Subcutaneous abdominal adipose tissue (tissue), 5 donors: Measurements from ENCODE around the gene FBLIM1.

ENCODE experiments used
- H3K27ac ChIP-seq: one replicate; pipeline ENCODE4 v1.7.0; 2013; ENCODE audit warnings: low read depth, mild to moderate bottlenecking, inconsistent platforms, low read length, moderate library complexity
- H3K27me3 ChIP-seq, 5 donors: one replicate each; pipeline ENCODE4 v1.7.0; 2013; ENCODE audit warnings: low read length in 5 of 5, inconsistent platforms in 1 of 5; ENCODE audit not compliant: control insufficient read depth in 5 of 5, insufficient read depth in 4 of 5
- H3K36me3 ChIP-seq, 5 donors: one replicate each; pipeline ENCODE4 v1.7.0; 2013; ENCODE audit warnings: low read length in 5 of 5; ENCODE audit not compliant: control insufficient read depth in 5 of 5, insufficient read depth in 5 of 5
- H3K4me1 ChIP-seq, 5 donors: one replicate each; pipeline ENCODE4 v1.7.0; 2013; ENCODE audit warnings: low read length in 5 of 5, mild to moderate bottlenecking in 3 of 5, moderate library complexity in 1 of 5; ENCODE audit not compliant: control insufficient read depth in 5 of 5, insufficient read depth in 5 of 5
- H3K4me3 ChIP-seq, 5 donors: one replicate each; pipeline ENCODE4 v1.7.0; 2013; ENCODE audit warnings: low read length in 5 of 5, low read depth in 1 of 5
- H3K9ac ChIP-seq, 5 donors: one replicate each; pipeline ENCODE4 v1.7.0; 2013; ENCODE audit warnings: low read length in 5 of 5, mild to moderate bottlenecking in 4 of 5, moderate library complexity in 3 of 5
- H3K9me3 ChIP-seq, 5 donors: one replicate each; pipeline ENCODE4 v1.7.0; 2013; ENCODE audit warnings: low read length in 5 of 5; ENCODE audit not compliant: control insufficient read depth in 5 of 5
- donor health status: healthy.
- donor health status: healthy.
- donor health status: healthy.
- donor health status: healthy.
- donor health status: healthy.

FBLIM1 gene

DNA sequence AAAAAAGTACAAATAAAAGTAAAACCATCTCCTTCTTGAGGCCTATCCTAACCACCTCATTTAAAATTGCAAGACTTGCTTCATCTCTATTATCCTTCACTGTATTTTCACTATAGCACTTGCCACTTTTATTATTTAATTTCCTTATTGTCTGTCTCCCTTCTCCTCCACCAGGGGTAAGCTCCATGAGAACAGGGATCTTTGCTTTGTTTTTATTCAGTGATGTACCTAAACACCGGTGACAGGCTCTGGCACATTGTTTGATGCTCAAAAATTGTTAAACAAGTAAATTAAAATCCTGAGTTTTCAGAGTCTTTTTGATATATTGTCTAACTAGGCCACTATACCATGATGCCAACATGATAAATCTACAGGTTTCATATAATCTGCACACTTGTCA is 71.7 kb downstream of the FBLIM1 start:
- Histone ChIP-seq H3K27me3 (no peaks in the 10 kb centered on the region), H3K36me3 (no peaks in the 10 kb centered on the region), H3K4me3 (no peak overlapping the region), H3K27ac (no peak overlapping the region), H3K9ac (no peak overlapping the region), H3K9me3 (no peaks in the 10 kb centered on the region), H3K4me1 (peaks cover 5 to 45% (median 25%) of the 10 kb centered on the region in 5 donors)

DNA sequence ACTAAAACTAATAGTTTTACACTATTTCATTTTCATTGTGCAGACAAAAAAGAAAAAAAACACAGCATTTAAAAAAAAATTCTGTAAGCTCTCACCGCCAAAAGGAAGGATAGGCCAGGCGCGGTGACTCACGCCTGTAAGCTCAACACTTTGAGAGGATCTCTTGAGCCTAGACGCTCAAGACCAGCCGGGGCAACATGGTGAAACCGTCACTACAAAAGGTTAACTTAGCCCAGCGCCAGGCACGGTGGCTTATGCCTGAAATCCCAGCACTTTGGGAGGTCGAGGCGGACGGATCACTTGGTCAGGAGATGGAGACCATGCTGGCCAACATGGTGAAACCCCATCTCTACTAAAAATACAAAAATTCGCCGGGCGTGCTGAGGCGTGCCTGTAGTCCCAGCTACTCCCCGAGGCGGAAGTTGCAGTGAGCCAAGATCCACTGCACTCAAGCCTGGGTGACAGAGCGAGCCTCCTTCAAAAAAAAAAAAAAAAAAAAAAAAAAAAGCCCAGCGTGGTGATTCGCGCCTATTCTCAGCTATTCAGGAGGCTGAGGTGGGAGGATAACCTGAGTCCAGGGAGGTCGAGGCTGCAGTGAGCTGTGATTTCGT is 74.6 kb downstream of the FBLIM1 start:
- Histone ChIP-seq H3K27me3 (peaks cover 0 to 6% (median 0%) of the 10 kb centered on the region in 5 donors), H3K4me3 (peak overlapping the region; percentile 70 to 91 (median 88)), H3K27ac (peak overlapping the region; percentile 100), H3K9me3 (no peaks in the 10 kb centered on the region), H3K36me3 (no peaks in the 10 kb centered on the region), H3K9ac (peak overlapping the region in 4 of 5 donors; percentile 83 to 100 (median 98)), H3K4me1 (peaks cover 12 to 60% (median 31%) of the 10 kb centered on the region in 5 donors)

DNA sequence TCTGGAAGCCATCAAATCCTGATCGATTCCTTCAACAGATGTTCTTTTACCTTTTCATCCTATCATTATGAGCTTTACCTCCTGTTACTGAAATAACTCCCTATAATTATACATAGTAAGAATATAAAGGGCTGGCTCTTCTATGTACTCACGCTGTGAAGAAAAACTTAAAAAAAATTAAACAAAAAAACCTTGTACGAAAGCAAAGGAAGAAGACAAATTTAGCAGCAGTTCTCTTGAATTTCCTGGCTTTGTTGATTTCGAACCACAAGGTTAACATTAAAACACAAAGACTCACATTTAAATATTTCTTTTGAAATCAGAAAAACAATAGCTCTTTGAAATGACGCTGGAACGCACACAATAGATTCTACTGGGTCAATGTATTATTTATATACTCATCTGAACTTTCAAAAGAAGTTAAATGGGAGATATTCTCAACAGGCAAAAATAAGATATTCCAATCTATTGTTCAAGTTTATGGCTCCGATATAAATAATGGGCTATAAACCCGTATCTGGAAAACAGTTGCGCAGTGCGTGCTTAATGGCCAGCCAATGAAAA is 75.3 kb downstream of the FBLIM1 start:
- Histone ChIP-seq H3K36me3 (no peaks in the 10 kb centered on the region), H3K4me3 (peak overlapping the region; percentile 70 to 91 (median 88)), H3K9ac (peak overlapping the region; percentile 83 to 100 (median 98)), H3K4me1 (peaks cover 12 to 60% (median 31%) of the 10 kb centered on the region in 5 donors), H3K27me3 (peaks cover 0 to 6% (median 0%) of the 10 kb centered on the region in 5 donors), H3K9me3 (no peaks in the 10 kb centered on the region), H3K27ac (peak overlapping the region; percentile 100)

DNA sequence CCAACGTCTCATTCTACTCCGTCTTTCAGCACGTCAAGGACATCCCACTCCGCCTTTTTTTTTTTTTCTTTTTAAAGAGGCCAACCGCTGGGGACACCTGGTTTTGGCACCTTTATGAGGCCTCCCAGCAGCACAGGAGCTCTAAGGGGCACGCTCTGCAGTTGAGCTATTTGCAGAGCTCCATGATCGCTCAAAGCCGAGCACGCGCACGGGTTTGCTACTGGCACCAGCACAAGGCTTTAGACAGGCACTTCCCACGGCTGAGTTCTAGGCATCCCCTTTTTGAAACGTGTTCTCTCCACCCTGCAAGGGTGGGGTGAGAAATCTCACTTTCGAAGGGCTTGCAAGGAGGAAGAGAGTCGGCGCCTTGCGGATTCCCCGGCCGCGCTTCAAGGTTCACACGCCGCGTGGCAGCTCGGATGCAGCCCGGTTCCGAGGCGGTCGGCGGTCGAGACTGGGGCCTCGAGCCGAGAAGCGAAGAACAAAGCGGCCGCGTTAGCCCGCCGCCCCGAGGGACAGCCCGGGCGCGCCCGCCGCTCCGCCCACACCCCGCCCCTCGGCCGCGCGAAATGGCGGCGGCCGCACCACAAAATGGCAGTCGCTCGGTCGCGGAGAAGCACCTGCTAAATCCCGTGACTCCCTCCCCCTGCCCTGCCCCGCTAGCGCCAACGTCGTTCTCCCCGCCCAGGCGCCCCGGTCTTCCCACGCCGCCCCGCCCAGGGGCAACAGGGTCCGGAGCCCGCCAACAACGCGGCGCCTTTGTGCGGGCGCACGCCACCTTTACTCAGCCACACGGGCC is 76.0 kb downstream of the FBLIM1 start:
- no peaks in the 10 kb centered on the region for H3K36me3 ChIP-seq
- peaks cover 0 to 6% (median 0%) of the 10 kb centered on the region in 5 donors for H3K27me3 ChIP-seq
- H3K9ac ChIP-seq = peak overlapping the region; percentile 98 to 100 (median 99)
- H3K27ac ChIP-seq = peak overlapping the region; percentile 100
- peak overlapping the region; percentile 70 to 91 (median 88) for H3K4me3 ChIP-seq
- no peaks in the 10 kb centered on the region for H3K9me3 ChIP-seq
- peaks cover 12 to 57% (median 31%) of the 10 kb centered on the region in 5 donors for H3K4me1 ChIP-seq

DNA sequence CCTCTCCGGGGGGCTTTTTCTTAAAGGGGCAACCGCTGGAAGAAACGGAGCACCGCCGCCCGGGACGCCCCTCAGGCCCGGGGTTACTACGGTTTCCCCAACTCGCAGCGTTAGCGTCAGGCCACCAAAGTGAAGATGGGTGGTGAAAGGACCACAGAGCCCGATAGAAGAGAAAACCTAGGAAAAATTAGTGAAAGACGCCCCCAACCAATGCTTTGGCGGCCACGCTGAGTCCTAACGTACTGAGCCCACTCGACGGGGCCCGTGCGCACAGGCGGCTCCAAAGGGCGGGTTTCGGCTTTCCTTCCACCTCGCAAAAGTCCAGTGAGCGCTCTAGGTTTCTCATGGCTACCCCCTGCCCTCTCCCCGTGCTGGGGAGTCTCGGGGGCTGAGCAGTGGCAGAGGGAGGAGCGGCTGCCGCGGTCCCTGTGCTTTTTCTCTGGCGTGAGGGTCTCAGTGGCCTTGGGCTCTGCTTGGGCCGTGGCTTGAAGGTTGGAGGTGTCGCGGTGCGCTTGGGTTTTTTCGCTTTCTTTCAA is 76.7 kb downstream of the FBLIM1 start:
- Histone ChIP-seq H3K27me3 (peaks cover 0 to 6% (median 0%) of the 10 kb centered on the region in 5 donors), H3K36me3 (no peaks in the 10 kb centered on the region), H3K9me3 (no peaks in the 10 kb centered on the region), H3K4me1 (peaks cover 12 to 51% (median 31%) of the 10 kb centered on the region in 5 donors), H3K4me3 (peak overlapping the region; percentile 70 to 91 (median 86)), H3K9ac (peak overlapping the region; percentile 98 to 100 (median 99)), H3K27ac (peak overlapping the region; percentile 100)

DNA sequence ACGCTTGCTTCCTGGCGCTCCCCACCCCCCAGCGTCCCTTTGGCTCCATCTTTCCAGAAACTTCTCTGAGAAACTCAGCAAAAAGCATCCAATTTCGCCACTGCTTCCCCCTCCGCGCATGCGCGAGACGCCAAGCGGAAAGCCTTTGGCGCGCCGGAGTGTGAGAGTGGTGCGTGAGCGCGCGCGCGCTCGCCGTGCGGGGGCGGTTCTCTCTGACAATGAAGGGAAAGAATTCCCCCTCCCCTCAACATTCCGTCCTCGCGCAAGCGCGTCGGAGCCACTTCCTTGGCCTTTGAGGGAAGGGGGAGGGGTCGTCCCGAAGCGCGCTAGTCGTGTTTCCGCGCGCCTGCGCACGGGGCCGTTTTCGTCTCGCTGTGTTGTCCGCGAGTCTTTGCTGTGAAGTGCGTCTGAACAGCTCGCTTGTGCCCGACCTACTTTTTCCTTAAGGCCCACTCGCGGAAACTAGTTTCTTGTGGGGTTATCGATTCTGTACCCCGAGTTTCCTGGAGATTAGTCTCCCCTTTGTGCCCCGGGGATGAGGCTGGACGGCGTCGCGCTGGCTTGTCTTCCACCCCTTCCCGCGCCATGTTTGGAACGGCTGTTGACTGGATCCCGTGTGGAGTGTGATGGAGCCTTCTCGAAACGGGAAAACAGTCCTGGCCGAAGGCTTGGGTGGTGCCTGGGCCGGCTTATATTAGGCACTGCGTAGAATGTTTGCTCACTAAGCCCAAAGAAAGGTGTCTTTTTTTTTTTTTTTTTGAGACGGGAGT is 77.3 kb downstream of the FBLIM1 start:
- H3K4me3 ChIP-seq = peak overlapping the region; percentile 70 to 91 (median 86)
- H3K9ac ChIP-seq = peak overlapping the region; percentile 98 to 100 (median 99)
- H3K36me3 ChIP-seq = no peaks in the 10 kb centered on the region
- H3K27ac ChIP-seq = peak overlapping the region; percentile 100
- no peaks in the 10 kb centered on the region for H3K9me3 ChIP-seq
- peaks cover 0 to 6% (median 0%) of the 10 kb centered on the region in 5 donors for H3K27me3 ChIP-seq
- peaks cover 12 to 45% (median 26%) of the 10 kb centered on the region in 5 donors for H3K4me1 ChIP-seq
